Measurements from ENCODE around the gene IPO9.

Gene IPO9

DNA sequence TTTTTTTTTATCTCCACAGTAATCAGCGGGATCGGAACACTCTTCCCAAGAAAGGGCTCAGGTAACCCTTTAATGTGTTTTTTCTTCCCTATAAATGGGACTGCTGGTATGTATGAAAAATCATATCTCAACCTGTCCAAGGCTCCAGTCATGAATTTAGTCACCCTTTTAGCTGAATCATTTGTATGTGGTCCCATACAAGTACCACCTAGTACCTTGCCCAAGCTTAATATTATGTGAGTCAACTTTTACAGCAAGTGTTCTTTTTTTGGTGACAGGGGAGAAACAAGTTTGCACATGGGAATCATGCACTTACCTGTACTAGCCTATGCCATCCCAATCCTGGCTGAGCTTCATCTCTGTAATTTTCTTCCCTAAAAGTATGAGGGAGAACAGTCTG lies 43.7 kb upstream of the IPO9 start:
- TF ChIP-seq, protein P1, sequence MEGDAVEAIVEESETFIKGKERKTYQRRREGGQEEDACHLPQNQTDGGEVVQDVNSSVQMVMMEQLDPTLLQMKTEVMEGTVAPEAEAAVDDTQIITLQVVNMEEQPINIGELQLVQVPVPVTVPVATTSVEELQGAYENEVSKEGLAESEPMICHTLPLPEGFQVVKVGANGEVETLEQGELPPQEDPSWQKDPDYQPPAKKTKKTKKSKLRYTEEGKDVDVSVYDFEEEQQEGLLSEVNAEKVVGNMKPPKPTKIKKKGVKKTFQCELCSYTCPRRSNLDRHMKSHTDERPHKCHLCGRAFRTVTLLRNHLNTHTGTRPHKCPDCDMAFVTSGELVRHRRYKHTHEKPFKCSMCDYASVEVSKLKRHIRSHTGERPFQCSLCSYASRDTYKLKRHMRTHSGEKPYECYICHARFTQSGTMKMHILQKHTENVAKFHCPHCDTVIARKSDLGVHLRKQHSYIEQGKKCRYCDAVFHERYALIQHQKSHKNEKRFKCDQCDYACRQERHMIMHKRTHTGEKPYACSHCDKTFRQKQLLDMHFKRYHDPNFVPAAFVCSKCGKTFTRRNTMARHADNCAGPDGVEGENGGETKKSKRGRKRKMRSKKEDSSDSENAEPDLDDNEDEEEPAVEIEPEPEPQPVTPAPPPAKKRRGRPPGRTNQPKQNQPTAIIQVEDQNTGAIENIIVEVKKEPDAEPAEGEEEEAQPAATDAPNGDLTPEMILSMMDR (IDR thresholded peaks at IDR 0.05; ENCODE audit: extremely low read depth, missing control alignments) = no peak
- no peak for DNase-seq (ENCODE audit: low spot score)

DNA sequence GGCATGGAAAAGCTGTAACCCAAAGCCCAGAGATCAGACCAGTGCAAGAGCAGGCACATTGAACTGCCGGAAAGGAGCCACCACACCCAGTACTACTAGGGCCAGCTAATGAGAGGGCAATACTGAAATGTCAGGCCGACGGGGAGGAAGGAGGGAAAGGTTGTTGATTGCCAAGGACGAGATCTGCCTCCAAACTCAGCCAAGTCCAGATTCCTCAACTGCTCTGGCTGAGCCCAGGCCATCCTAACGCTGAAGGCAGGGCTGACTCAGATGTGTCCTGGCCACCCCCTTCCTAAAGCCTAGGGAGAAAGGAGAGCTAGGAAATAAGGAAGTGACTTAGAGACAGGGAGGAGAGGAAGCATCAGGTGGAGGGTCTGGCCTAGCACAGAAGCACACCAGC lies 42.1 kb upstream of the IPO9 start:
- DNase-seq (ENCODE audit: low spot score) = no peak
- TF ChIP-seq, protein P1 (IDR thresholded peaks at IDR 0.05; ENCODE audit: extremely low read depth, missing control alignments) = no peak

DNA sequence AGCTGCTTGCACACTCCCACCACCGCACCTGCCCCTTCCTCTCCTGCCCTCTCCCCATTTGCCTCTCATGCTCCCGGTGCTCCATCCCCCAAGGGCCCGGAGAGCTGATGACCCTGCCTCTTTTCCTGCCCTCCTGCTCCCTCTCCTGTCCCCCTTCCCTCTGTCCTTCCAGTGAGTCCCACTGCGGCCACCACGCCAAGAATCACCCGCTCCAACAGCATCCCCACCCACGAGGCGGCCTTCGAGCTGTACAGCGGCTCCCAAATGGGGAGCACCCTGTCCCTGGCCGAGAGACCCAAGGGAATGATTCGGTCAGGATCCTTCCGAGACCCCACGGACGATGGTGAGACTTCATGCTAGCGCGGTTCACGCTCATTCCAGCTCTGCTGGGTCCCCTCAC lies 40.7 kb upstream of the IPO9 start:
- DNase-seq (ENCODE audit: low spot score) = no peak
- TF ChIP-seq, protein P1 (IDR thresholded peaks at IDR 0.05; ENCODE audit: extremely low read depth, missing control alignments) = no peak

DNA sequence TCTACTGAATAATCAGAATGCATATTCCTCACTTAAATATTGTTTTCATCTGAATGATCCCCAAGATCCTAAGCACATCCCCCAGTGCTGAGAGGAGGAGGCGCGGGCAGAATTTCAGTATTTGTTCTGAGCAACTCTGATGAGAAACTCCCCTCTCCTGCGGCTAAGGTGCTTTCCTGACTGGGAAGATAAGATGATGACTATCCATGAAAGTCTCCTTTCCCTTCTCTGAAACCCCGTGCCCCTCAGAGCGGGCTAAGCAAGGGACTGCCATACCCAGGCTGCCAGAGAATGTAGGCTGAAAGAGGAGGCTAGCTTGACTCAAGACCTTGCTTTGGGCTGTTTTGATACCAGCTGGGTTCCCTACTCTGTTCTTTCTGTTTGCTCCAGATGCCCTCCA lies 39.7 kb upstream of the IPO9 start:
- TF ChIP-seq, protein P1 (IDR thresholded peaks at IDR 0.05; ENCODE audit: extremely low read depth, missing control alignments) = no peak
- no peak for DNase-seq (ENCODE audit: low spot score)

DNA sequence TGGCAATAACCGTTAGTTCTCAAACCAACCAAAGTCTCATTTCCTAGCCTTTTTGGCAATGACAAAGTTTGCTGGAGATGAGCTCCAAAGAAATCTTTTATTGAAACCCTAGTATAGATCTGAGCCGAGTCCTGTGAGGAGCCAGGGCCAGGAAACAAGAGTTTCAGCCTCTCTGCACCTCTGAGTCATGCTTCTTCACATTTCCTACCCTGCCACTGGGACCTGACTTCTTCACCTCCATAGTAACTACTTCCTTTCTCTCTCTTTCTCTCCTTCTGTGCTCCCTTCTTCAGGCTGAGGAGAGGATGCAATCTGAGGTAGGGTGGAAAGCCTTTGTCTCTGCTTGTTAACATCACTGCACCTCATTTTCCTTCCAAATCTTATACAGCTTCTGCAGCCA lies 38.7 kb upstream of the IPO9 start:
- DNase-seq (ENCODE audit: low spot score) = no peak
- TF ChIP-seq, protein P1 (IDR thresholded peaks at IDR 0.05; ENCODE audit: extremely low read depth, missing control alignments) = no peak

DNA sequence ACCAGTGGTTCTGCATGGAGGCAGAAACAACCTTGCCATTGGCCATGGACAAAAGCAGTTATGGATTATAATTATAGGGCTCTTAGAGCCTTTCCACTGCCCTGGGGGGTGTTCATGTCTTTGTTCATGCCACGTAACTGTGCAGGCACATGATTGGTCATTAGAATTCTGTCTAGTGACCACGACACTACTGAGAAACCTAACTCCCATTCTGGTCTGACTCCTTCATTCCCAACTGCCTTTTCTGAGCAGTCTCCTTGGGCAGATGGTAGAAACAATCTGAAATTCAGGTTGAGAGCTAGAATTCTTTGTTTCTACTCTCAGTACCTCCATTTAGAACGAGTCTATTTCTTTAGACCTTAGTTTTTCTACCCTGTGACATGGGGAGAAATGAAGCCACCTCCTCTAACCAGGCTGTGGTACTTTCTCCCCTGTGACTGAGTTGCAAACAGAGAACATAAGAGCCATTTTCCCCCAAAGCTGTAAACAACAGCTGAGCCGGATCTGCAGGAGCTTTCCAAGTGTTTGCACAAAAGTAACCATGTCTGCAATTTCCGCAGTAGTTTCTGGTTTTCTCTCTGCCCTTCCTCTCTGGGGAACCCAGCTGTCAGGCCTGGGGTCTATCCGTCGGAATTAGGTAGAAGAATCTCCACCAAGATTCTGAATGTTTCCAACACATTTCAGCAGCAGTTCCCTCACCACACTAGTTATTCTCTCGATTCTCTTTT lies 37.7 kb upstream of the IPO9 start:
- DNase-seq (ENCODE audit: low spot score) = no peak
- TF ChIP-seq, protein P1 (IDR thresholded peaks at IDR 0.05; ENCODE audit: extremely low read depth, missing control alignments) = no peak

DNA sequence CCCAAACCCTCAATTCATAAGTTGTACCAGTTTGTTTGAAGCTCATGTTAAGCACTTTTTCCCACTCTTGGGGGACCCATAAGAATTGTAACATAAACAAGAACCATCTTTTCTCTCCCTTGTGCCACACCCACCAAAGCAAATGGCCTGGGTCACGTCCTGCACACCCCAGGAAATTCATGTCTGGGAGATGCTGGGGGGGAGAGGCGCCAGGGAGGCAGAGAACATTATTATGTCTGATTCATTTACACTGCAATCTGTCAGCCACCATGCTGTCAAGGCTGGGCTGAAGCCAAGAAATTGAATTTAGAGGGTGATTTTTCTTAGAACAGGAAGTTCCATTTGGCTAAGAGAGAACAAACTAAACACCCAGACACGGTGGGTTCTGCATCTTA lies 37.2 kb upstream of the IPO9 start:
- DNase-seq (ENCODE audit: low spot score) = no peak
- TF ChIP-seq, protein P1 (IDR thresholded peaks at IDR 0.05; ENCODE audit: extremely low read depth, missing control alignments) = no peak
